ENCODE data around the gene KATNB1.

KATNB1 gene

GRCh38 chr16:57704011-57704904, 31.3 kb upstream of the KATNB1 start:
- Histone ChIP-seq H3K4me1 (ENCODE audit: control insufficient read depth, low read depth, low read length) (no peaks in the 10 kb centered on the region), H3K4me3 (ENCODE audit: low read length) (no peak overlapping the region), H3K4me2 (ENCODE audit: low read length) (no peak overlapping the region), H3K79me2 (ENCODE audit: control insufficient read depth, insufficient read depth, low read length) (no peaks in the 10 kb centered on the region), H3K79me1 (ENCODE audit: low read length) (no peaks in the 10 kb centered on the region), H4K5ac (ENCODE audit: low read length) (no peak overlapping the region), H2BK120ac (ENCODE audit: low read depth, low read length) (no peak overlapping the region), H3K4ac (ENCODE audit: low read depth, low read length) (no peak overlapping the region), H3K27ac (ENCODE audit: low read depth, low read length) (no peak overlapping the region), H3K36me3 (ENCODE audit: control insufficient read depth, insufficient read depth, low read length) (no peaks in the 10 kb centered on the region), H3K23ac (ENCODE audit: low read length) (no peak overlapping the region), H3K9ac (ENCODE audit: low read length) (no peak overlapping the region), H2AK5ac (ENCODE audit: low read length) (no peak overlapping the region), H2BK5ac (ENCODE audit: low read length) (no peak overlapping the region), H4K8ac (ENCODE audit: low read depth, low read length) (no peak overlapping the region), H3K27me3 (ENCODE audit: insufficient read depth, low read length, poor library complexity) (no peaks in the 10 kb centered on the region), H3K18ac (ENCODE audit: low read length) (no peak overlapping the region), H2BK15ac (replicated peaks; ENCODE audit: low read depth) (no peak overlapping the region), H3K56ac (ENCODE audit: low read length) (no peak overlapping the region)
- DNase-seq, result no peak
- no CpG with 5 or more reads among the region's 11 CpGs for WGBS (ENCODE audit: extremely low coverage, insufficient coverage, low lambda C conversion rate)

GRCh38 chr16:57704905-57705852, 30.4 kb upstream of the KATNB1 start:
- Histone ChIP-seq H3K79me2 (ENCODE audit: control insufficient read depth, insufficient read depth, low read length) (no peaks in the 10 kb centered on the region), H3K36me3 (ENCODE audit: control insufficient read depth, insufficient read depth, low read length) (no peaks in the 10 kb centered on the region), H2BK120ac (ENCODE audit: low read depth, low read length) (no peak overlapping the region), H2AK5ac (ENCODE audit: low read length) (no peak overlapping the region), H3K27me3 (ENCODE audit: insufficient read depth, low read length, poor library complexity) (no peaks in the 10 kb centered on the region), H3K4me2 (ENCODE audit: low read length) (no peak overlapping the region), H3K9ac (ENCODE audit: low read length) (no peak overlapping the region), H4K5ac (ENCODE audit: low read length) (no peak overlapping the region), H4K8ac (ENCODE audit: low read depth, low read length) (no peak overlapping the region), H2BK5ac (ENCODE audit: low read length) (no peak overlapping the region), H3K56ac (ENCODE audit: low read length) (no peak overlapping the region), H3K4ac (ENCODE audit: low read depth, low read length) (no peak overlapping the region), H3K79me1 (ENCODE audit: low read length) (no peaks in the 10 kb centered on the region), H3K23ac (ENCODE audit: low read length) (no peak overlapping the region), H3K18ac (ENCODE audit: low read length) (no peak overlapping the region), H2BK15ac (replicated peaks; ENCODE audit: low read depth) (no peak overlapping the region), H3K27ac (ENCODE audit: low read depth, low read length) (no peak overlapping the region), H3K4me1 (ENCODE audit: control insufficient read depth, low read depth, low read length) (no peaks in the 10 kb centered on the region), H3K4me3 (ENCODE audit: low read length) (no peak overlapping the region)
- 100% methylated on average over 1 of the region's 4 CpGs for WGBS (ENCODE audit: extremely low coverage, insufficient coverage, low lambda C conversion rate)
- no peak for DNase-seq

DNA sequence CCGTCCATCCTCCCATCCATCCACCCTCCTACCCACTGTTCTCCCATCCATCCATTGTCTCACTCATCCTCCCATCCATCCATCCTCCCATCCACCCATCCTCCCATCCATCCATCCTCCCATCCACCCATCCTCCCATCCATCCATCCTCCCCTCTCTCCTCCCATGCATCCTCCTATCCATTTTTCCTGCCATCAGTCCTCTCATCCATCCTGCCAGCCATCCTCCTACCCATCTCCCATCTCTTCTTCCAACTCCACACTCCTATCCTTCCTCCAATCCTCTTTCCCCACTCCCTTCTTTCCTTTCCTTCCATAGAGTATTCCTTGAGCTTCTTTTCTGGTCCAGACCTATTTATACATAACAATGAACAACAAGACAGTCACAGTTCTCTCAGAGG, 28.9 kb upstream of the KATNB1 start:
- H3K4ac ChIP-seq (ENCODE audit: low read depth, low read length), result no peak overlapping the region
- WGBS (ENCODE audit: extremely low coverage, insufficient coverage, low lambda C conversion rate), result no CpG with 5 or more reads among the region's 1 CpG
- no peak overlapping the region for H3K27ac ChIP-seq (ENCODE audit: low read depth, low read length)
- no peak overlapping the region for H2BK120ac ChIP-seq (ENCODE audit: low read depth, low read length)
- H3K36me3 ChIP-seq (ENCODE audit: control insufficient read depth, insufficient read depth, low read length), result no peaks in the 10 kb centered on the region
- H3K27me3 ChIP-seq (ENCODE audit: insufficient read depth, low read length, poor library complexity), result no peaks in the 10 kb centered on the region
- H4K8ac ChIP-seq (ENCODE audit: low read depth, low read length), result no peak overlapping the region
- H3K23ac ChIP-seq (ENCODE audit: low read length), result no peak overlapping the region
- no peak overlapping the region for H3K4me3 ChIP-seq (ENCODE audit: low read length)
- no peak overlapping the region for H3K18ac ChIP-seq (ENCODE audit: low read length)
- no peak overlapping the region for H2AK5ac ChIP-seq (ENCODE audit: low read length)
- no peak overlapping the region for H3K4me2 ChIP-seq (ENCODE audit: low read length)
- H3K79me2 ChIP-seq (ENCODE audit: control insufficient read depth, insufficient read depth, low read length), result no peaks in the 10 kb centered on the region
- no peak overlapping the region for H2BK15ac ChIP-seq (replicated peaks; ENCODE audit: low read depth)
- no peak overlapping the region for H4K5ac ChIP-seq (ENCODE audit: low read length)
- H3K9ac ChIP-seq (ENCODE audit: low read length), result no peak overlapping the region
- H3K4me1 ChIP-seq (ENCODE audit: control insufficient read depth, low read depth, low read length), result no peaks in the 10 kb centered on the region
- H3K79me1 ChIP-seq (ENCODE audit: low read length), result no peaks in the 10 kb centered on the region
- H2BK5ac ChIP-seq (ENCODE audit: low read length), result no peak overlapping the region
- DNase-seq, result no peak
- H3K56ac ChIP-seq (ENCODE audit: low read length), result no peak overlapping the region

- no peaks in the 10 kb centered on the region for H3K79me1 ChIP-seq (ENCODE audit: low read length)
- H3K27ac ChIP-seq (ENCODE audit: low read depth, low read length), result no peak overlapping the region
- no peak overlapping the region for H2BK15ac ChIP-seq (replicated peaks; ENCODE audit: low read depth)
- no peaks in the 10 kb centered on the region for H3K27me3 ChIP-seq (ENCODE audit: insufficient read depth, low read length, poor library complexity)
- no peak overlapping the region for H3K4ac ChIP-seq (ENCODE audit: low read depth, low read length)
- no peak overlapping the region for H3K4me3 ChIP-seq (ENCODE audit: low read length)
- no peaks in the 10 kb centered on the region for H3K36me3 ChIP-seq (ENCODE audit: control insufficient read depth, insufficient read depth, low read length)
- no peak overlapping the region for H3K56ac ChIP-seq (ENCODE audit: low read length)
- no peaks in the 10 kb centered on the region for H3K79me2 ChIP-seq (ENCODE audit: control insufficient read depth, insufficient read depth, low read length)
- no peak overlapping the region for H2AK5ac ChIP-seq (ENCODE audit: low read length)
- H3K4me1 ChIP-seq (ENCODE audit: control insufficient read depth, low read depth, low read length), result no peaks in the 10 kb centered on the region
- no peak overlapping the region for H3K18ac ChIP-seq (ENCODE audit: low read length)
- H4K5ac ChIP-seq (ENCODE audit: low read length), result no peak overlapping the region
- H2BK120ac ChIP-seq (ENCODE audit: low read depth, low read length), result no peak overlapping the region
- H3K23ac ChIP-seq (ENCODE audit: low read length), result no peak overlapping the region
- H3K4me2 ChIP-seq (ENCODE audit: low read length), result no peak overlapping the region
- WGBS (ENCODE audit: extremely low coverage, insufficient coverage, low lambda C conversion rate), result no CpG with 5 or more reads among the region's 11 CpGs
- no peak overlapping the region for H3K9ac ChIP-seq (ENCODE audit: low read length)
- no peak for DNase-seq
- no peak overlapping the region for H4K8ac ChIP-seq (ENCODE audit: low read depth, low read length)
- no peak overlapping the region for H2BK5ac ChIP-seq (ENCODE audit: low read length)
These were observed 28.2 kb upstream of the KATNB1 start for GRCh38 chr16:57707331-57707730.

DNA sequence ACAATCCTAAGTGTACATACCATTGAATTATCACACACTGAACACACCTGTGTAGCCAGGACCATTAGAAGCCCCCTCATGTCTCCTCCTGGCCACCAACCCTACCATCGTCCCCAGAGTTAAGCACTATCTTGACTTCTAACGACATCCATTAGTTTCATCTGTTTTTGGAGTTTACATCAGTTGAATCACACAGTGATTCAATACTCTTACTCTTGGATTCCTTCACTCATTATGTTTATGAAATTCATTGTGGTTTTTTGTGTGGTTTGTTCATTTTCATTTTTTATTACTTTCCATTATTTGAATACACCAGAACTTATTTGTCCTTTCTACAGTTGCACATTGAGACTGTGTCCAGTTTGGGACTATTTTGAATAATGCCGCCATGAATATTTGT, 27.4 kb upstream of the KATNB1 start:
- Histone ChIP-seq H3K4me3 (ENCODE audit: low read length) (no peak overlapping the region), H2AK5ac (ENCODE audit: low read length) (no peak overlapping the region), H2BK5ac (ENCODE audit: low read length) (no peak overlapping the region), H2BK15ac (replicated peaks; ENCODE audit: low read depth) (no peak overlapping the region), H3K79me1 (ENCODE audit: low read length) (no peaks in the 10 kb centered on the region), H3K36me3 (ENCODE audit: control insufficient read depth, insufficient read depth, low read length) (no peaks in the 10 kb centered on the region), H3K9ac (ENCODE audit: low read length) (no peak overlapping the region), H2BK120ac (ENCODE audit: low read depth, low read length) (no peak overlapping the region), H3K56ac (ENCODE audit: low read length) (no peak overlapping the region), H3K4me1 (ENCODE audit: control insufficient read depth, low read depth, low read length) (no peaks in the 10 kb centered on the region), H3K4ac (ENCODE audit: low read depth, low read length) (no peak overlapping the region), H4K5ac (ENCODE audit: low read length) (no peak overlapping the region), H3K4me2 (ENCODE audit: low read length) (no peak overlapping the region), H3K23ac (ENCODE audit: low read length) (no peak overlapping the region), H3K27me3 (ENCODE audit: insufficient read depth, low read length, poor library complexity) (no peaks in the 10 kb centered on the region), H3K27ac (ENCODE audit: low read depth, low read length) (no peak overlapping the region), H4K8ac (ENCODE audit: low read depth, low read length) (no peak overlapping the region), H3K18ac (ENCODE audit: low read length) (no peak overlapping the region), H3K79me2 (ENCODE audit: control insufficient read depth, insufficient read depth, low read length) (no peaks in the 10 kb centered on the region)
- no peak for DNase-seq
- WGBS (ENCODE audit: extremely low coverage, insufficient coverage, low lambda C conversion rate), result no CpG with 5 or more reads among the region's 3 CpGs

All from mesendoderm (in vitro differentiated cells).